Measurements from ENCODE around the gene C3orf20. TPM values are rescaled to one million over a fixed set of nuclear protein-coding genes. Genes with fewer than 3 reads are reported as not detected.

Gene C3orf20
- total and polyA plus RNA-seq, 2 experiments from 2014 or later = not detected

GRCh38 chr3:14699643-14700042 lies 24.7 kb downstream of the C3orf20 start:
- H3K27ac ChIP-seq = no peak overlapping the region
- in situ Hi-C loops (cut with MboI) = no loop called here
- TF ChIP-seq EZH2phosphoT487 (IDR thresholded peaks at IDR 0.05; ENCODE audit: insufficient read depth, low read depth) = no peak
- TF ChIP-seq EZH2 (IDR thresholded peaks at IDR 0.05; ENCODE audit: insufficient read depth, poor library complexity, severe bottlenecking) = no peak
- no peak overlapping the region for H3K4me3 ChIP-seq
- H3F3A ChIP-seq (ENCODE audit: insufficient read depth) = no peaks in the 10 kb centered on the region
- no peak for DNase-seq
- H3K9ac ChIP-seq = no peak overlapping the region
- 70 to 89% methylated on average over 1 of the region's 1 CpG for WGBS, 2 experiments (ENCODE audit: low coverage in 1 of 2, low lambda C conversion rate in 2 of 2, missing lambda C conversion rate in 2 of 2)
- H3K9me3 ChIP-seq (ENCODE audit: low read depth) = no peaks in the 10 kb centered on the region
- H2AFZ ChIP-seq = no peak overlapping the region
- no peaks in the 10 kb centered on the region for H3K27me3 ChIP-seq (replicated peaks; ENCODE audit: insufficient read depth)
- no peaks in the 10 kb centered on the region for H3K36me3 ChIP-seq (ENCODE audit: low read depth)
- H3K9me2 ChIP-seq (ENCODE audit: insufficient read depth) = no peaks in the 10 kb centered on the region
- no peak overlapping the region for H3K4me2 ChIP-seq (ENCODE audit: unreplicated experiment)
- no peaks in the 10 kb centered on the region for H4K20me1 ChIP-seq (ENCODE audit: insufficient read depth)
- H3K4me1 ChIP-seq (ENCODE audit: insufficient read depth) = no peaks in the 10 kb centered on the region
- H3K79me2 ChIP-seq (ENCODE audit: insufficient read depth) = no peaks in the 10 kb centered on the region

- Histone ChIP-seq H2AFZ (no peak overlapping the region), H3K79me2 (ENCODE audit: insufficient read depth) (no peaks in the 10 kb centered on the region), H3F3A (ENCODE audit: insufficient read depth) (no peaks in the 10 kb centered on the region), H3K36me3 (ENCODE audit: low read depth) (no peaks in the 10 kb centered on the region), H3K4me1 (ENCODE audit: insufficient read depth) (no peaks in the 10 kb centered on the region), H3K9me3 (ENCODE audit: low read depth) (no peaks in the 10 kb centered on the region), H3K27ac (no peak overlapping the region), H3K9me2 (ENCODE audit: insufficient read depth) (no peaks in the 10 kb centered on the region), H3K4me2 (ENCODE audit: unreplicated experiment) (no peak overlapping the region), H3K9ac (no peak overlapping the region), H3K4me3 (no peak overlapping the region), H4K20me1 (ENCODE audit: insufficient read depth) (no peaks in the 10 kb centered on the region), H3K27me3 (replicated peaks; ENCODE audit: insufficient read depth) (no peaks in the 10 kb centered on the region)
- no peak for DNase-seq
- TF ChIP-seq EZH2 (IDR thresholded peaks at IDR 0.05; ENCODE audit: insufficient read depth, poor library complexity, severe bottlenecking) = no peak
- TF ChIP-seq EZH2phosphoT487 (IDR thresholded peaks at IDR 0.05; ENCODE audit: insufficient read depth, low read depth) = no peak
- WGBS, 2 experiments (ENCODE audit: low coverage in 1 of 2, low lambda C conversion rate in 2 of 2, missing lambda C conversion rate in 2 of 2) = 59 to 64% methylated on average over 3 of the region's 3 CpGs
- in situ Hi-C loops (cut with MboI) = no loop called here
Observed at GRCh38 chr3:14700891-14701290, 25.9 kb downstream of the C3orf20 start.

- Histone ChIP-seq H3K9me2 (ENCODE audit: insufficient read depth) (no peaks in the 10 kb centered on the region), H3K27me3 (replicated peaks; ENCODE audit: insufficient read depth) (no peaks in the 10 kb centered on the region), H3K4me2 (ENCODE audit: unreplicated experiment) (no peak overlapping the region), H3K9me3 (ENCODE audit: low read depth) (no peaks in the 10 kb centered on the region), H2AFZ (no peak overlapping the region), H3K4me1 (ENCODE audit: insufficient read depth) (no peaks in the 10 kb centered on the region), H3K79me2 (ENCODE audit: insufficient read depth) (no peaks in the 10 kb centered on the region), H3K4me3 (no peak overlapping the region), H3F3A (ENCODE audit: insufficient read depth) (no peaks in the 10 kb centered on the region), H3K36me3 (ENCODE audit: low read depth) (no peaks in the 10 kb centered on the region), H3K27ac (no peak overlapping the region), H4K20me1 (ENCODE audit: insufficient read depth) (no peaks in the 10 kb centered on the region), H3K9ac (no peak overlapping the region)
- DNase-seq = no peak
- TF ChIP-seq EZH2phosphoT487 (IDR thresholded peaks at IDR 0.05; ENCODE audit: insufficient read depth, low read depth) = no peak
- no peak for TF ChIP-seq EZH2 (IDR thresholded peaks at IDR 0.05; ENCODE audit: insufficient read depth, poor library complexity, severe bottlenecking)
- in situ Hi-C loops (cut with MboI) = no loop called here
- 65 to 73% methylated on average over 4 of the region's 4 CpGs for WGBS, 2 experiments (ENCODE audit: low coverage in 1 of 2, low lambda C conversion rate in 2 of 2, missing lambda C conversion rate in 2 of 2)
Observed at GRCh38 chr3:14701676-14702075, 26.7 kb downstream of the C3orf20 start.

- Histone ChIP-seq H3K27me3 (replicated peaks; ENCODE audit: insufficient read depth) (no peaks in the 10 kb centered on the region), H3K9ac (no peak overlapping the region), H3K36me3 (ENCODE audit: low read depth) (no peaks in the 10 kb centered on the region), H3K27ac (no peak overlapping the region), H3K9me3 (ENCODE audit: low read depth) (no peaks in the 10 kb centered on the region), H2AFZ (no peak overlapping the region), H3K4me1 (ENCODE audit: insufficient read depth) (no peaks in the 10 kb centered on the region), H3K9me2 (ENCODE audit: insufficient read depth) (no peaks in the 10 kb centered on the region), H3K79me2 (ENCODE audit: insufficient read depth) (no peaks in the 10 kb centered on the region), H4K20me1 (ENCODE audit: insufficient read depth) (no peaks in the 10 kb centered on the region), H3K4me2 (ENCODE audit: unreplicated experiment) (no peak overlapping the region), H3F3A (ENCODE audit: insufficient read depth) (no peaks in the 10 kb centered on the region), H3K4me3 (no peak overlapping the region)
- in situ Hi-C loops (cut with MboI) = no loop called here
- DNase-seq = no peak
- no peak for TF ChIP-seq EZH2phosphoT487 (IDR thresholded peaks at IDR 0.05; ENCODE audit: insufficient read depth, low read depth)
- 73 to 83% methylated on average over 9 of the region's 9 CpGs for WGBS, 2 experiments (ENCODE audit: low coverage in 1 of 2, low lambda C conversion rate in 2 of 2, missing lambda C conversion rate in 2 of 2)
Observed at GRCh38 chr3:14703128-14703750, 28.3 kb downstream of the C3orf20 start.

GRCh38 chr3:14703791-14704190 lies 28.9 kb downstream of the C3orf20 start:
- no peak overlapping the region for H2AFZ ChIP-seq
- H3K27me3 ChIP-seq (replicated peaks; ENCODE audit: insufficient read depth) = no peaks in the 10 kb centered on the region
- no peak for DNase-seq
- TF ChIP-seq EZH2phosphoT487 (IDR thresholded peaks at IDR 0.05; ENCODE audit: insufficient read depth, low read depth) (no peak), EZH2 (IDR thresholded peaks at IDR 0.05; ENCODE audit: insufficient read depth, poor library complexity, severe bottlenecking) (no peak)
- no peaks in the 10 kb centered on the region for H3K9me3 ChIP-seq (ENCODE audit: low read depth)
- no peak overlapping the region for H3K4me2 ChIP-seq (ENCODE audit: unreplicated experiment)
- no peak overlapping the region for H3K4me3 ChIP-seq
- in situ Hi-C loops (cut with MboI) = no loop called here
- H3K27ac ChIP-seq = no peak overlapping the region
- H3K9ac ChIP-seq = no peak overlapping the region
- no peaks in the 10 kb centered on the region for H4K20me1 ChIP-seq (ENCODE audit: insufficient read depth)
- H3K36me3 ChIP-seq (ENCODE audit: low read depth) = no peaks in the 10 kb centered on the region
- 90 to 91% methylated on average over 3 of the region's 3 CpGs for WGBS, 2 experiments (ENCODE audit: low coverage in 1 of 2, low lambda C conversion rate in 2 of 2, missing lambda C conversion rate in 2 of 2)
- H3K4me1 ChIP-seq (ENCODE audit: insufficient read depth) = no peaks in the 10 kb centered on the region
- H3K9me2 ChIP-seq (ENCODE audit: insufficient read depth) = no peaks in the 10 kb centered on the region
- no peaks in the 10 kb centered on the region for H3K79me2 ChIP-seq (ENCODE audit: insufficient read depth)
- no peaks in the 10 kb centered on the region for H3F3A ChIP-seq (ENCODE audit: insufficient read depth)

All from GM23248 (cell line).